Spleen (tissue), 7 donors: Measurements from ENCODE around the gene GRAMD1B.

ENCODE experiments used
- CTCF ChIP-seq, 11 experiments: fragments of 200-600 bp in 7 of 11; fragments of 450-650 bp in 4 of 11; sonication (generic) in 4 of 11; IDR thresholded peaks in 8 of 11; conservative IDR thresholded peaks in 3 of 11; 1 replicate in 7 of 11; 2 replicates in 4 of 11; pipeline versions ENCODE4 v1.4.0 to v1.8.0; 2016 to 2021; ENCODE audit warnings: antibody characterized with exemption in 11 of 11, inconsistent platforms in 4 of 11, mild to moderate bottlenecking in 1 of 11
- POLR2A ChIP-seq, 3 donors: fragments of 450-650 bp; IDR thresholded peaks; one replicate each; pipeline ENCODE4 v1.5.1; 2017; ENCODE audit warnings: antibody characterized with exemption in 3 of 3, mild to moderate bottlenecking in 1 of 3
- POLR2AphosphoS5 ChIP-seq, 3 donors: sonication (generic); formaldehyde crosslinking; IDR thresholded peaks; one replicate each; pipeline ENCODE4 v1.5.1; 2017; ENCODE audit warnings: antibody characterized with exemption in 3 of 3
- donor health status: DM: no; HTN: no; CAD: no; lungs with moderate emphysema.
- donor health status: DM: no; HTN: no; CAD: no.
- donor health status: DM: no; HTN: no; CAD: no.

- TF ChIP-seq CTCF (IDR thresholded peaks at IDR 0.05 in 8 of 11, conservative IDR thresholded peaks at IDR 0.05 in 3 of 11) (no peak), POLR2A (IDR thresholded peaks at IDR 0.05) (no peak), POLR2AphosphoS5 (IDR thresholded peaks at IDR 0.05) (no peak)
These were observed 181.6 kb downstream of the GRAMD1B start for GRCh38 chr11:123611698-123612097.
